WTC11 (cell line): ENCODE data around the gene LAMC1. TPM values are rescaled to one million over a fixed set of nuclear protein-coding genes. Genes with fewer than 3 reads are reported as not detected.

Experiments
- ATAC-seq: fragments of 200-7000 bp; cut with Tn5 transposase; 2 replicates; pipeline ENCODE4 v1.10.0; 2021; ENCODE audit warnings: mild to moderate bottlenecking, moderate library complexity
- CTCF ChIA-PET: fragments of 300-600 bp; sonication (Branson Sonifier 250); formaldehyde crosslinking; loops from one replicate; lab custom pipeline; 2021; ENCODE audit warnings: antibody characterized with exemption; lab: Charles Lee
- POLR2A ChIA-PET: fragments of 350-600 bp; sonication (Branson Sonifier 250); formaldehyde crosslinking; loops from one replicate; lab custom pipeline; 2021; ENCODE audit warnings: antibody characterized with exemption; lab: Charles Lee
- DNase-seq: peaks from one replicate; pipeline ENCODE4 v3.0.0; 2021; ENCODE audit warnings: low spot score
- H3K27ac Mint-ChIP-seq: 2 replicates; pipeline ENCODE4 v1.8.0; 2021; ENCODE audit warnings: mixed read lengths
- H3K27me3 Mint-ChIP-seq: 2 replicates; pipeline ENCODE4 v1.8.0; 2021; ENCODE audit warnings: low read depth, mild to moderate bottlenecking, moderate library complexity, mixed read lengths
- H3K36me3 Mint-ChIP-seq: 2 replicates; pipeline ENCODE4 v1.8.0; 2021; ENCODE audit warnings: mixed read lengths
- H3K4me1 Mint-ChIP-seq: 2 replicates; pipeline ENCODE4 v1.8.0; 2022; ENCODE audit warnings: mixed read lengths
- H3K4me3 Mint-ChIP-seq: 2 replicates; pipeline ENCODE4 v1.8.0; 2021; ENCODE audit warnings: mild to moderate bottlenecking, moderate library complexity, mixed read lengths
- H3K9me3 Mint-ChIP-seq: 2 replicates; pipeline ENCODE4 v1.8.0; 2021; ENCODE audit warnings: mixed read lengths
- AFF4 ChIP-seq: sonication (generic); formaldehyde crosslinking; IDR thresholded peaks from 2 replicates; pipeline ENCODE4 v1.8.1; 2023; ENCODE audit warnings: mild to moderate bottlenecking, missing genetic modification reagents, borderline replicate concordance
- ATF3 ChIP-seq: sonication (generic); formaldehyde crosslinking; conservative IDR thresholded peaks from 2 replicates; pipeline ENCODE4 v1.8.1; 2022; ENCODE audit warnings: mild to moderate bottlenecking, missing genetic modification reagents
- E2F5 ChIP-seq: sonication (generic); formaldehyde crosslinking; IDR thresholded peaks from 2 replicates; pipeline ENCODE4 v1.8.1; 2022; ENCODE audit warnings: mild to moderate bottlenecking, moderate library complexity, missing genetic modification reagents
- ESRRA ChIP-seq: sonication (generic); formaldehyde crosslinking; IDR thresholded peaks from 2 replicates; pipeline ENCODE4 v1.8.1; 2022; ENCODE audit warnings: mild to moderate bottlenecking, missing genetic modification reagents, borderline replicate concordance
- FOXP4 ChIP-seq: sonication (generic); formaldehyde crosslinking; IDR thresholded peaks from 2 replicates; pipeline ENCODE4 v1.8.0; 2022; ENCODE audit warnings: mild to moderate bottlenecking, missing genetic modification reagents
- MAX ChIP-seq: sonication (generic); formaldehyde crosslinking; IDR thresholded peaks from 2 replicates; pipeline ENCODE4 v1.8.0; 2022; ENCODE audit warnings: mild to moderate bottlenecking, missing genetic modification reagents
- MYBL2 ChIP-seq: sonication (generic); formaldehyde crosslinking; IDR thresholded peaks from 2 replicates; pipeline ENCODE4 v1.8.1; 2023; ENCODE audit warnings: mild to moderate bottlenecking, moderate library complexity, missing genetic modification reagents
- NFYB ChIP-seq: sonication (generic); formaldehyde crosslinking; conservative IDR thresholded peaks from 2 replicates; pipeline ENCODE4 v1.8.0; 2022; ENCODE audit warnings: low read depth, missing genetic modification reagents
- NR2C2 ChIP-seq: sonication (generic); formaldehyde crosslinking; IDR thresholded peaks from 2 replicates; pipeline ENCODE4 v1.8.0; 2022; ENCODE audit warnings: mild to moderate bottlenecking, missing genetic modification reagents
- OVOL2 ChIP-seq: fragments of 250-450 bp; sonication (Bioruptor Pico); IDR thresholded peaks from 2 replicates; pipeline ENCODE4 v1.9.0; 2021; ENCODE audit warnings: mild to moderate bottlenecking, borderline replicate concordance
- SMAD4 ChIP-seq: sonication (generic); formaldehyde crosslinking; IDR thresholded peaks from 2 replicates; pipeline ENCODE4 v1.8.0; 2022; ENCODE audit warnings: mild to moderate bottlenecking, missing genetic modification reagents
- SOX15 ChIP-seq: fragments of 250-450 bp; sonication (Bioruptor Pico); IDR thresholded peaks from 2 replicates; pipeline ENCODE4 v1.9.0; 2021; ENCODE audit warnings: mild to moderate bottlenecking
- SP1 ChIP-seq: sonication (generic); formaldehyde crosslinking; conservative IDR thresholded peaks from 2 replicates; pipeline ENCODE4 v1.8.1; 2022; ENCODE audit warnings: missing genetic modification reagents
- STAT6 ChIP-seq: sonication (generic); formaldehyde crosslinking; conservative IDR thresholded peaks from 2 replicates; pipeline ENCODE4 v1.8.1; 2023; ENCODE audit warnings: mild to moderate bottlenecking, low read depth, missing genetic modification reagents, moderate library complexity
- USF1 ChIP-seq: sonication (generic); formaldehyde crosslinking; IDR thresholded peaks from 2 replicates; pipeline ENCODE4 v1.8.0; 2022; ENCODE audit warnings: mild to moderate bottlenecking, missing genetic modification reagents
- ZNF138 ChIP-seq: sonication (generic); formaldehyde crosslinking; conservative IDR thresholded peaks from 2 replicates; pipeline ENCODE4 v1.8.1; 2022; ENCODE audit warnings: mild to moderate bottlenecking, moderate library complexity, missing genetic modification reagents
- ZNF423 ChIP-seq: fragments of 250-450 bp; sonication (Bioruptor Pico); IDR thresholded peaks from 2 replicates; pipeline ENCODE4 v2.1.2; 2022; ENCODE audit warnings: mild to moderate bottlenecking, moderate library complexity
- ZNF532 ChIP-seq: fragments of 250-450 bp; sonication (Bioruptor Pico); IDR thresholded peaks from 2 replicates; pipeline ENCODE4 v1.9.0; 2021; ENCODE audit warnings: mild to moderate bottlenecking, borderline replicate concordance
- total RNA-seq: library from RNA; stranded (reverse); gene quantifications from 3 replicates; pipeline ENCODE4 v1.2.3, GENCODE V29; 2021

The LAMC1 gene
- total RNA-seq, 1 experiment from 2014 or later, result 162 TPM

GRCh38 chr1:183165456-183165855 is 142.2 kb downstream of the LAMC1 start (continued):
- TF ChIP-seq SOX15 (CRISPR knock-in tag) (no peak), ATF3 (no peak)
- TF ChIP-seq, all 79 proteins: peak for 0

GRCh38 chr1:183166454-183166853 is 143.2 kb downstream of the LAMC1 start:
- no peak for TF ChIP-seq ZNF138 (CRISPR knock-in tag)
- no peak overlapping the region for H3K4me3 Mint-ChIP-seq
- no peaks in the 10 kb centered on the region for H3K9me3 Mint-ChIP-seq
- no peaks in the 10 kb centered on the region for H3K27me3 Mint-ChIP-seq
- no peaks in the 10 kb centered on the region for H3K36me3 Mint-ChIP-seq
- POLR2A ChIA-PET, result interaction anchor here (1.0 kb wide), 1 partner anchor 143 kb away, joined by 3 read pairs; no protein-coding TSS in a partner anchor
- CTCF ChIA-PET, result interaction anchor here (1.0 to 1.2 kb wide), 2 partner anchors 61 to 68 kb away, joined by 3 to 5 read pairs; no protein-coding TSS in a partner anchor
- H3K4me1 Mint-ChIP-seq, result peaks cover 16% of the 10 kb centered on the region
- no peak overlapping the region for H3K27ac Mint-ChIP-seq
- DNase-seq, result no peak
- ATAC-seq, result no peak

GRCh38 chr1:183167676-183168075 is 144.5 kb downstream of the LAMC1 start:
- ChIA-PET POLR2A (no interaction called here), CTCF (interaction anchor here (1.1 kb wide), 1 partner anchor 67 kb away, joined by 4 read pairs; no protein-coding TSS in a partner anchor)
- no peaks in the 10 kb centered on the region for H3K9me3 Mint-ChIP-seq
- peaks cover 16% of the 10 kb centered on the region for H3K4me1 Mint-ChIP-seq
- H3K4me3 Mint-ChIP-seq, result no peak overlapping the region
- no peaks in the 10 kb centered on the region for H3K27me3 Mint-ChIP-seq
- no peak overlapping the region for H3K27ac Mint-ChIP-seq
- no peaks in the 10 kb centered on the region for H3K36me3 Mint-ChIP-seq
- ATAC-seq (no peak), DNase-seq (no peak)
- TF ChIP-seq NR2C2 (no peak), ESRRA (CRISPR knock-in tag) (no peak), MYBL2 (CRISPR knock-in tag) (no peak), E2F5 (CRISPR knock-in tag) (no peak), SP1 (CRISPR knock-in tag) (no peak), MAX (CRISPR knock-in tag) (no peak), NFYB (CRISPR knock-in tag) (no peak), ZNF423 (CRISPR knock-in tag) (no peak), ZNF138 (CRISPR knock-in tag) (no peak), ZNF532 (CRISPR knock-in tag) (no peak), STAT6 (no peak), FOXP4 (no peak), SMAD4 (CRISPR knock-in tag) (no peak), OVOL2 (CRISPR knock-in tag) (no peak), USF1 (CRISPR knock-in tag) (no peak), AFF4 (no peak)
